IgD-negative memory B cell (primary cell): ENCODE measurements around the gene SLC43A1. TPM values are rescaled to one million over a fixed set of nuclear protein-coding genes. Genes with fewer than 3 reads are reported as not detected.
"Not testable (repeated sequence)": the region's sequence is repeated elsewhere in the genome, so short reads cannot be mapped to it uniquely, and the experiment has no call there.

Source experiments
- H3K27ac Mint-ChIP-seq, 3 donors: one replicate each; pipeline ENCODE4 v1.8.0; 2020 to 2022; ENCODE audit warnings: mild to moderate bottlenecking in 3 of 3, mixed read lengths in 3 of 3, moderate library complexity in 1 of 3
- H3K27me3 Mint-ChIP-seq: one replicate; pipeline ENCODE4 v1.8.0; 2021; ENCODE audit warnings: mixed read lengths
- H3K36me3 Mint-ChIP-seq: one replicate; pipeline ENCODE4 v1.8.0; 2020; ENCODE audit warnings: mild to moderate bottlenecking, mixed read lengths
- H3K4me1 Mint-ChIP-seq, 3 donors: one replicate each; pipeline ENCODE4 v1.8.0; 2020 to 2022; ENCODE audit warnings: mixed read lengths in 3 of 3, mild to moderate bottlenecking in 1 of 3
- H3K4me3 Mint-ChIP-seq, 4 donors: one replicate each; pipeline ENCODE4 v1.8.0; 2020 to 2022; ENCODE audit warnings: mild to moderate bottlenecking in 4 of 4, mixed read lengths in 4 of 4, moderate library complexity in 3 of 4
- H3K9me3 Mint-ChIP-seq, 3 donors: one replicate each; pipeline ENCODE4 v1.8.0; 2020 to 2021; ENCODE audit warnings: mixed read lengths in 3 of 3, mild to moderate bottlenecking in 1 of 3
- polyA plus RNA-seq: library from polyadenylated mRNA; unstranded; fragments of 300-500 nt; fragmentation: Illumina TruSeq; gene quantifications from one replicate; pipeline ENCODE4 v1.2.3, GENCODE V29; 2021

Gene SLC43A1
- polyA plus RNA-seq, 1 donor from 2014 or later: 7.2 TPM

DNA sequence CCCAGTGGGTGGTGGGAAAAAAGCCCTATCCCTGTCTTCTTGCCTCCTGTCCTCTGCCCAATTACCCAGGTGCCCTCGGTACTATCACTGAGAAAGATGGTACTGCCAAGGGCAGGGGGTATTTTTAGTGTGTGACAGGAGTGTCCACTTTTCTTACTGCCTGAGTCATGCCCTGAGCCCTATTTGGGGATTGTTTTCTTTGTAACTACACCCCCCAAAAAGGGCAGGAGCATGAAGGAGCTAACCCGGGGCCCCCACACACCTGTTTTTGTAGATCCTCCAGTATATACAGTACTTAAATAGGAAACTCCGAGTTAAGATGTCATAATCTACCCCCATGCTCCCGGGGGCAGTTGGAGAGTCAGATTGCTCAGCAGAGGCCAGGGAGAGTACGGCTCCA lies 25.7 kb upstream of the SLC43A1 start:
- Mint-ChIP-seq H3K4me1 (peaks cover 0 to 1% (median 0%) of the 10 kb centered on the region in 3 donors), H3K9me3 (no peaks in the 10 kb centered on the region), H3K36me3 (peaks cover 2% of the 10 kb centered on the region), H3K27ac (no peak overlapping the region), H3K27me3 (no peaks in the 10 kb centered on the region), H3K4me3 (no peak overlapping the region)

GRCh38 chr11:57539342-57539741 lies 23.8 kb upstream of the SLC43A1 start:
- Mint-ChIP-seq H3K9me3 (no peaks in the 10 kb centered on the region), H3K27ac (no peak overlapping the region), H3K4me3 (no peak overlapping the region), H3K4me1 (peaks cover 0 to 1% (median 0%) of the 10 kb centered on the region in 3 donors), H3K36me3 (peaks cover 3% of the 10 kb centered on the region), H3K27me3 (no peaks in the 10 kb centered on the region)

GRCh38 chr11:57536947-57537619 lies 21.6 kb upstream of the SLC43A1 start, which contains the start of gene SMTNL1:
Gene SMTNL1, plus strand, starts transcription at chr11:57537595. Its CDS starts 5,048 bp downstream, at chr11:57542643.
- no peaks in the 10 kb centered on the region for H3K9me3 Mint-ChIP-seq
- no peak within 1 kb of the TSS for H3K4me3 Mint-ChIP-seq
- no peaks in the 10 kb centered on the region for H3K27me3 Mint-ChIP-seq
- no peak within 1 kb of the TSS for H3K27ac Mint-ChIP-seq
- peaks cover 3% of the 10 kb centered on the region for H3K36me3 Mint-ChIP-seq
- H3K4me1 Mint-ChIP-seq: no peaks in the 10 kb centered on the region

- not testable (repeated sequence) for H3K27me3 Mint-ChIP-seq
- H3K27ac Mint-ChIP-seq: peak overlapping the region in 1 of 3 donors; percentile 43
Measured at GRCh38 chr11:57534449-57534848, 18.9 kb upstream of the SLC43A1 start.

DNA sequence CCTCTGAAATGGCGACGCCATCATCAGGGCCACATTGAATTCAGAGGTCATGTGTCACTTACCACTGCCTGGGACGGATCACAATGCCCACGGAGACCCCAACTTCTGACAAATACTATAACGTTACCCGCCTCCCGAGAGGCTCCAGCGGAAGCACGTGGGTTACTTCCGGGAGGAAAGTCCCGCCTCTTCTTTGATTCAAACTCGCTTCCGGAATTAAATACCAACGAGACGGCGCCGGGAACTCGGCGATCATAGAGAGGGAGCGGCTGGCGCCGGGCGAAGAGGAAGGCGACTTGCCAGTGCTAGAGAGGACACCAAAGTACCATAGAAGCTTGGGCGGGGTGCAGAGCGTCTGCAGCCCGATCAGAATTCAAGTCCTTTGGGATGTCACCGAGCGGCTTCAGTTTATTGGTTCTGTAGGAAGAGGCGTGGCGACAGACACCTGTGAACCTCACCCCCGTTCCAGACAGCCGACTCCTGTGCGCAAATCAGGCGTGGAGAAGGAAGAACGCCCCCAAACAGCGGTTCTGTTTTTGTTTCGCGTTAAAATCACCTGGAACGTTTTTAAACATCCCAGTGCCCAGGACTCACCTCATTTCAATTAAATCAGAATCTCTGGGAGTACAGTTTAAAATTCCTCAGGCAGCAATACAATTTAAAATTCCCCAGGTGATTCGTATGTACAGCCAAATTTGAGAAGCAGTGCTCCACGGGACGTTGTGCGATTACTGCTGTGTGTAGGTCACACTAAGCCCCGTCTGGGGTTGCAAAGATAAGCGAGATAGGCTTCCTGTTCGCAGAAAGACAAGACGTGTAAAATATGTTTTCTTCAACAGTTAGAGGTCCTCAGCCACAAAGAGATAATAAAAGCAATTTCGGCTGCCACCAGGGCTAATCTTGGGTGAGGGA lies 15.3 kb upstream of the SLC43A1 start, which contains the start of gene TIMM10:
Gene TIMM10 (minus strand): TSS at position 159 of the 912 bp plus-strand sequence. CDS start 565 bp downstream, outside the sequence.
- no peaks in the 10 kb centered on the region for H3K27me3 Mint-ChIP-seq
- H3K4me1 Mint-ChIP-seq: peaks cover 10 to 18% (median 14%) of the 10 kb centered on the region in 3 donors
- peaks cover 1% of the 10 kb centered on the region for H3K36me3 Mint-ChIP-seq
- no peaks in the 10 kb centered on the region for H3K9me3 Mint-ChIP-seq
- peak within 1 kb of the TSS; percentile 90 to 96 (median 95) for H3K27ac Mint-ChIP-seq
- peak within 1 kb of the TSS; percentile 87 to 98 (median 95) for H3K4me3 Mint-ChIP-seq

More at GRCh38 chr11:57534449-57534848, 18.9 kb upstream of the SLC43A1 start:
- H3K36me3 Mint-ChIP-seq, H3K9me3 Mint-ChIP-seq: not testable (repeated sequence)
- peak overlapping the region in 1 of 4 donors; percentile 25 for H3K4me3 Mint-ChIP-seq
- peaks cover 8 to 16% (median 10%) of the 10 kb centered on the region in 3 donors for H3K4me1 Mint-ChIP-seq

- H3K4me3 Mint-ChIP-seq: peak overlapping the region; percentile 87 to 98 (median 95)
- peaks cover 1% of the 10 kb centered on the region for H3K36me3 Mint-ChIP-seq
- H3K27me3 Mint-ChIP-seq: no peaks in the 10 kb centered on the region
- H3K4me1 Mint-ChIP-seq: peaks cover 10 to 18% (median 14%) of the 10 kb centered on the region in 3 donors
- H3K27ac Mint-ChIP-seq: peak overlapping the region; percentile 90 to 96 (median 95)
- no peaks in the 10 kb centered on the region for H3K9me3 Mint-ChIP-seq
Measured at GRCh38 chr11:57530215-57530595, 14.7 kb upstream of the SLC43A1 start.

GRCh38 chr11:57529012-57529411 lies 13.5 kb upstream of the SLC43A1 start:
- H3K27ac Mint-ChIP-seq: no peak overlapping the region
- no peaks in the 10 kb centered on the region for H3K27me3 Mint-ChIP-seq
- peaks cover 10 to 18% (median 14%) of the 10 kb centered on the region in 3 donors for H3K4me1 Mint-ChIP-seq
- H3K9me3 Mint-ChIP-seq: no peaks in the 10 kb centered on the region
- H3K36me3 Mint-ChIP-seq: peaks cover 5% of the 10 kb centered on the region
- H3K4me3 Mint-ChIP-seq: peak overlapping the region in 2 of 4 donors; percentile 12 to 93

DNA sequence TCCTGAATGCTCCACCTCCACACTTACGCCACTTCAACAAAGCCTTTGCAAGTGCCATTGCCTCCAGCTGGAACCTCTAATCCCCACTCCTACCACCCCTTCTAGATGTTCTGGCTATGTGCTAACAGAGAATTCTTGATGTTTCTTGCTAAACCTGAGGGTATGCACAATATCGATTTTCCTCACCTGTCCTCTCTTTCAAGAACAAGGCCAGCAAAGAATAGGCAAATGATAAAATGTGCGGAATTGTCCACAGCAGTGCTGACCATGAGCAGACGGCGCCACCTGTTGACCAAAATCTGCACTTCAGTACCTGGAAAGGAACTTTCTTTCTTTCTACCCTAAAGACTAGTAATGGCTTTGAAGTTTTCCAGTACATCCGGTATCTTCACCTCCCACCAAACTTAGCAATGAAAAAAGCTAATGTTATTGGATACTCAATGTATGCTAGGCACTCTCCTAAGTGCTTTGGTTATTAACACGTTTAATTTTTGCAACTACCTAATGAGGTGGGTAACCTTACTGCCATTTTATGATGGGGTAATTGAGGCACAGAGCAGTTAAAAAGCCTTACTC lies 11.6 kb upstream of the SLC43A1 start:
- Mint-ChIP-seq H3K27ac (peak overlapping the region in 1 of 3 donors; percentile 44), H3K4me3 (peak overlapping the region in 1 of 4 donors; percentile 60), H3K4me1 (peaks cover 10 to 18% (median 14%) of the 10 kb centered on the region in 3 donors), H3K27me3 (no peaks in the 10 kb centered on the region), H3K9me3 (no peaks in the 10 kb centered on the region), H3K36me3 (peaks cover 5% of the 10 kb centered on the region)

DNA sequence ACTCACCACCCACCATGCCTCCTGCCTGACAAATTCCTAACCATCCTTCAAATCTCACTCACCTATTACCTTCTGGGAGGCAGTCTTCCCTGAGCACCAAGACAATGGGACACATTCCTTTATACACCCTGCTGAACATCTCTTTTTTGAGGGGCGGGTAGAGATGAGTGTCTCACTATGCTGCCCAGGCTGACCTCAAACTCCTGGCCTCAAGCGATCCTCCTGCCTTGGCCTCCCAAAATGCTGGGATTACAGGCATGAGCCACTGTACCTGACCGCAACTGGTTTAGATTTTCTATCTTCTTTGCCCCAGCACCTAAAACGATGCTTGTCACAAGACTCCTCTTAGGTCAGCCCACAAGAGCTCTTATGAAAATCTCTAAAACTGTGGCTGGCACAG lies 7.9 kb upstream of the SLC43A1 start:
- no peaks in the 10 kb centered on the region for H3K27me3 Mint-ChIP-seq
- peaks cover 5% of the 10 kb centered on the region for H3K36me3 Mint-ChIP-seq
- H3K27ac Mint-ChIP-seq: no peak overlapping the region
- H3K4me1 Mint-ChIP-seq: peaks cover 0 to 3% (median 0%) of the 10 kb centered on the region in 3 donors
- peaks cover 0 to 2% (median 0%) of the 10 kb centered on the region in 3 donors for H3K9me3 Mint-ChIP-seq
- no peak overlapping the region for H3K4me3 Mint-ChIP-seq

DNA sequence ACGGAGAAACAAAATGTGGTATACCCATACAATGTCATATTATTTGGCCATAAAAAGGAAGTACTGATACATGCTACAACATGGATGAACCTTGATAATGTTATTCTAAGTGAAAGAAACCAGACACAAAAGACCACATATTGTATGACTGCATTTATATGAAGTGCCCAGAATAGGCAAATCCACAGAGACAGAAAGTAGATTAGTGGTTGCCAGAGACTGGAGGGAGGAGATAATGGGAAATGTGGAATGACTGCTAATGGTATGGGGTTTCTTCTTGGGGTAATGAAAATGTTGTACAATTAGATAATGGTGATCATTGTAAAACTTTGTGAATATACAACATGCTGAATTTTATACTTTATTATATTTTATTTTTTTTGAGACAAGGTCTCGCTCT lies 5.6 kb upstream of the SLC43A1 start:
- Mint-ChIP-seq H3K4me1 (peaks cover 0 to 5% (median 0%) of the 10 kb centered on the region in 3 donors), H3K4me3 (no peak overlapping the region), H3K9me3 (peaks cover 0 to 2% (median 0%) of the 10 kb centered on the region in 3 donors), H3K27ac (no peak overlapping the region), H3K27me3 (no peaks in the 10 kb centered on the region), H3K36me3 (peaks cover 4% of the 10 kb centered on the region)

DNA sequence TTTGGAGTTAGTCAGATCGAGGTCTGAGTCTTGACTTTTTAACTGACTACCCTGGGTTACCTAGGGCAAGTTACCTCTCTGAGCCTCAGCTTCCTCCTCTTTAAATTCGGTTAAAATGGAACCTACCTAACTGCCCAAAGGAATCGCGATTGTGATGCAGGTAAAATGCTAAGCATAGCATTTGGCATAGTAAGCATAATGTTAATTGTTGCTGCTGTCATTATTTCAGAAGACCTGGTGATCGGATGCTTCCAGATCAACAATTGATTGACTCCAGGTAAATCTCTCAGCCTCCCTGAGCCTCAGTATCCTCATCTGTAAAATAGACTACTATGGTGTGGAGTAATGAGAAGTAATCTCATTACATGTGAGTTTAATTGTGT lies 550 bp upstream of the SLC43A1 start:
- H3K9me3 Mint-ChIP-seq: peaks cover 0 to 2% (median 0%) of the 10 kb centered on the region in 3 donors
- H3K4me3 Mint-ChIP-seq: peak overlapping the region; percentile 88 to 99 (median 98)
- H3K27ac Mint-ChIP-seq: peak overlapping the region; percentile 3 to 84 (median 53)
- peaks cover 6 to 20% (median 15%) of the 10 kb centered on the region in 3 donors for H3K4me1 Mint-ChIP-seq
- no peaks in the 10 kb centered on the region for H3K27me3 Mint-ChIP-seq
- H3K36me3 Mint-ChIP-seq: no peaks in the 10 kb centered on the region

- H3K36me3 Mint-ChIP-seq: peaks cover 2% of the 10 kb centered on the region
- H3K27me3 Mint-ChIP-seq: no peaks in the 10 kb centered on the region
- H3K4me3 Mint-ChIP-seq: peak overlapping the region; percentile 88 to 99 (median 98)
- peaks cover 6 to 22% (median 15%) of the 10 kb centered on the region in 3 donors for H3K4me1 Mint-ChIP-seq
- H3K9me3 Mint-ChIP-seq: peaks cover 0 to 2% (median 0%) of the 10 kb centered on the region in 3 donors
- peak overlapping the region in 1 of 3 donors; percentile 93 for H3K27ac Mint-ChIP-seq
Measured at GRCh38 chr11:57514538-57515331, 767 bp downstream of the SLC43A1 start.

DNA sequence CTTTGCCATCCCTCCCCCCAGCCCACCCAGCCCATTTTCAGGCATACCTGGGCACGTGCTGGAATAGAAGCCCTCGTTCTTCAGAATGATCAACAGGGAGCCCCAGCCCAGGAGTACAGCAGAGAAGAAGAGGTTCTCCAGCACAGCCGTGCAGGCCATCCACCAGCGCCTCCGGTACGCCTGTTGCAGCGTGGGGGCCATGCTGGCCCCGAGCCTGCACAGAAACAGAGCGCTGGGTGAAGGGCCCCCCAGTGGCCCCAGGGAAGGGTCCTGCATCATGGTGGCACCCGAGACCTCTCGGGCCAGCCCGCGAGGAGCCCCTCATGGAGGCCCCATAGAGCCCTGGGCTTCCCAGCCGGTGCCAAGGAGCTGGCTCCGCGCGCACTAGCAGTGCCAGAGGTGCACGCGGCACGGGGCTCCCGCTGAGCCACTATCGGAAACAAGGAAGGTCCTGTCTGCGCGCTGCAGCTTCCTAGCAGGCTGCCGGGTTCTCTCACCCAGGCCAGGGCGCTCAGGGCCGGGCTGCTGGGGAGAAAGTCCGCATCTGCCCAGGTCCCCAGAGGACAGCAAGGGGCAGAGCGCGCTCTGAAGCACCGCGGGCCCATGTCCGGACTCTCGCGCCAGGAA lies 1.5 kb downstream of the SLC43A1 start:
- Mint-ChIP-seq H3K4me3 (peak overlapping the region; percentile 88 to 99 (median 98)), H3K36me3 (peaks cover 2% of the 10 kb centered on the region), H3K27ac (no peak overlapping the region), H3K27me3 (no peaks in the 10 kb centered on the region), H3K9me3 (peaks cover 0 to 2% (median 0%) of the 10 kb centered on the region in 3 donors), H3K4me1 (peaks cover 6 to 22% (median 15%) of the 10 kb centered on the region in 3 donors)

- H3K27ac Mint-ChIP-seq: no peak overlapping the region
- H3K27me3 Mint-ChIP-seq: no peaks in the 10 kb centered on the region
- peak overlapping the region; percentile 68 to 99 (median 82) for H3K4me3 Mint-ChIP-seq
- peaks cover 2% of the 10 kb centered on the region for H3K36me3 Mint-ChIP-seq
- H3K4me1 Mint-ChIP-seq: peaks cover 6 to 22% (median 15%) of the 10 kb centered on the region in 3 donors
- H3K9me3 Mint-ChIP-seq: no peaks in the 10 kb centered on the region
Measured at GRCh38 chr11:57513452-57513795, 2.1 kb downstream of the SLC43A1 start.
